IPS-11a (cell line): ENCODE data around the gene SEC61B.
A peak's percentile ranks its signal among the peaks of the same experiment; 100 is the strongest.
"Not testable (repeated sequence)": the region's sequence is repeated elsewhere in the genome, so short reads cannot be mapped to it uniquely, and the experiment has no call there.

Experiments
- H3K4me3 ChIP-seq: one replicate; pipeline ENCODE4 v1.5.1; 2013; ENCODE audit warnings: low read depth, low read length, control low read depth

The SEC61B gene

GRCh38 chr9:99190597-99191283 lies 31.3 kb upstream of the SEC61B start:
- H3K4me3 ChIP-seq: no peak overlapping the region

- no peak overlapping the region for H3K4me3 ChIP-seq
These were observed 29.2 kb upstream of the SEC61B start for GRCh38 chr9:99192786-99193465.

GRCh38 chr9:99193466-99193821 lies 28.6 kb upstream of the SEC61B start:
- no peak overlapping the region for H3K4me3 ChIP-seq

GRCh38 chr9:99196484-99196883 lies 25.6 kb upstream of the SEC61B start:
- H3K4me3 ChIP-seq: not testable (repeated sequence)

GRCh38 chr9:99197124-99197630 lies 24.9 kb upstream of the SEC61B start:
- no peak overlapping the region for H3K4me3 ChIP-seq

GRCh38 chr9:99197987-99198386 lies 24.1 kb upstream of the SEC61B start:
- no peak overlapping the region for H3K4me3 ChIP-seq

- no peak overlapping the region for H3K4me3 ChIP-seq
These were observed 22.0 kb upstream of the SEC61B start for GRCh38 chr9:99199938-99200539.

GRCh38 chr9:99201603-99202002 lies 20.5 kb upstream of the SEC61B start:
- H3K4me3 ChIP-seq: no peak overlapping the region

- H3K4me3 ChIP-seq: no peak overlapping the region
These were observed 11.5 kb upstream of the SEC61B start for GRCh38 chr9:99210572-99210971.

GRCh38 chr9:99211746-99212145 lies 10.3 kb upstream of the SEC61B start:
- H3K4me3 ChIP-seq: no peak overlapping the region

GRCh38 chr9:99213197-99213596 lies 8.9 kb upstream of the SEC61B start:
- H3K4me3 ChIP-seq: no peak overlapping the region

- no peak overlapping the region for H3K4me3 ChIP-seq
These were observed 6.0 kb upstream of the SEC61B start for GRCh38 chr9:99216073-99216472.

- no peak overlapping the region for H3K4me3 ChIP-seq
These were observed 2.1 kb upstream of the SEC61B start for GRCh38 chr9:99220011-99220410.

- H3K4me3 ChIP-seq: peak overlapping the region; percentile 97
These were observed 839 bp upstream of the SEC61B start for GRCh38 chr9:99221266-99221620.

- H3K4me3 ChIP-seq: peak overlapping the region; percentile 97
These were observed 561 bp downstream of the SEC61B start for GRCh38 chr9:99222416-99223270.

GRCh38 chr9:99224445-99224844 lies 2.4 kb downstream of the SEC61B start:
- H3K4me3 ChIP-seq: no peak overlapping the region

GRCh38 chr9:99226054-99226453 lies 4.0 kb downstream of the SEC61B start:
- H3K4me3 ChIP-seq: no peak overlapping the region

- no peak overlapping the region for H3K4me3 ChIP-seq
These were observed 8.1 kb downstream of the SEC61B start for GRCh38 chr9:99230206-99230605.

GRCh38 chr9:99231711-99232110 lies 9.6 kb downstream of the SEC61B start:
- H3K4me3 ChIP-seq: no peak overlapping the region

- H3K4me3 ChIP-seq: no peak overlapping the region
These were observed 12.5 kb downstream of the SEC61B start for GRCh38 chr9:99234618-99235017.

- H3K4me3 ChIP-seq: no peak overlapping the region
These were observed 13.0 kb downstream of the SEC61B start for GRCh38 chr9:99235069-99235468.
